Endodermal cell (in vitro differentiated cells): Measurements from ENCODE around the gene RBM5. TPM values are rescaled to one million over a fixed set of nuclear protein-coding genes. Genes with fewer than 3 reads are reported as not detected.

ENCODE experiments used
- DNase-seq: peaks from one replicate; pipeline ENCODE4 v3.0.0-alpha.2; 2017
- H3K27ac ChIP-seq: 2 replicates; pipeline ENCODE4 v1.5.1; 2013; ENCODE audit warnings: mild to moderate bottlenecking, low read depth, low read length, moderate library complexity
- H3K27me3 ChIP-seq: 2 replicates; pipeline ENCODE4 v1.6.1; 2013; ENCODE audit warnings: mild to moderate bottlenecking, low read length, moderate library complexity; ENCODE audit not compliant: insufficient read depth, control insufficient read depth, poor library complexity, severe bottlenecking
- H3K36me3 ChIP-seq: 2 replicates; pipeline ENCODE4 v1.7.0; 2013; ENCODE audit warnings: mild to moderate bottlenecking, low read length, moderate library complexity; ENCODE audit not compliant: control insufficient read depth, insufficient read depth
- H3K4me1 ChIP-seq: one replicate; pipeline ENCODE4 v1.7.0; 2013; ENCODE audit warnings: low read length; ENCODE audit not compliant: control insufficient read depth, insufficient read depth
- H3K4me3 ChIP-seq: 2 replicates; pipeline ENCODE4 v1.5.1; 2013; ENCODE audit warnings: mild to moderate bottlenecking, low read length, moderate library complexity
- H3K9ac ChIP-seq: 2 replicates; pipeline ENCODE4 v1.6.1; 2013; ENCODE audit warnings: mild to moderate bottlenecking, low read length, moderate library complexity; ENCODE audit not compliant: poor library complexity, severe bottlenecking; ENCODE audit errors: extremely low read depth
- H3K9me3 ChIP-seq: 2 replicates; pipeline ENCODE4 v1.6.1; 2013; ENCODE audit warnings: mild to moderate bottlenecking, low read length, moderate library complexity; ENCODE audit not compliant: control insufficient read depth
- H3K27ac Mint-ChIP-seq: 2 replicates; pipeline ENCODE4 v1.8.0; 2020; ENCODE audit warnings: mixed read lengths
- H3K27me3 Mint-ChIP-seq: 2 replicates; pipeline ENCODE4 v1.8.0; 2021; ENCODE audit warnings: mild to moderate bottlenecking, mixed read lengths; ENCODE audit not compliant: insufficient read depth
- H3K36me3 Mint-ChIP-seq: 2 replicates; pipeline ENCODE4 v1.8.0; 2020; ENCODE audit warnings: low read depth, mixed read lengths
- H3K4me1 Mint-ChIP-seq: 2 replicates; pipeline ENCODE4 v1.8.0; 2020; ENCODE audit warnings: mixed read lengths
- H3K4me3 Mint-ChIP-seq: 2 replicates; pipeline ENCODE4 v1.8.0; 2020; ENCODE audit warnings: mild to moderate bottlenecking, moderate library complexity, mixed read lengths
- H3K9me3 Mint-ChIP-seq: 2 replicates; pipeline ENCODE4 v1.8.0; 2020; ENCODE audit warnings: mild to moderate bottlenecking, mixed read lengths
- WGBS, 2 experiments: methylation state at CpG; one replicate each; pipeline versions ENCODE4 v1.1.5 to v1.1.7; 2013; ENCODE audit warnings: missing lambda C conversion rate in 2 of 2, mixed read lengths in 1 of 2; ENCODE audit not compliant: insufficient coverage in 1 of 2, insufficient read length in 1 of 2; 5-methylcytosine and 5-hydroxymethylcytosine counted together
- total RNA-seq, 2 donors: library from RNA; stranded (reverse); fragmentation: NEBNext Ultra II Directional in 1 of 2; extraction: Animal tissue kit (Norgen Biotek cat#: 25700) in 1 of 2; gene quantifications; 2 replicates in 1 of 2; 3 replicates in 1 of 2; pipeline ENCODE4 v1.2.1, GENCODE V29; 2021
- TF ChIP-seq, protein P1 (sequence below): fragments of 200-600 bp; sonication (generic); conservative IDR thresholded peaks from 2 replicates; pipeline ENCODE4 v1.5.0; 2021; ENCODE audit warnings: antibody characterized with exemption, mild to moderate bottlenecking

RBM5 gene
- total RNA-seq, 2 donors from 2014 or later = 153 to 166 TPM

DNA sequence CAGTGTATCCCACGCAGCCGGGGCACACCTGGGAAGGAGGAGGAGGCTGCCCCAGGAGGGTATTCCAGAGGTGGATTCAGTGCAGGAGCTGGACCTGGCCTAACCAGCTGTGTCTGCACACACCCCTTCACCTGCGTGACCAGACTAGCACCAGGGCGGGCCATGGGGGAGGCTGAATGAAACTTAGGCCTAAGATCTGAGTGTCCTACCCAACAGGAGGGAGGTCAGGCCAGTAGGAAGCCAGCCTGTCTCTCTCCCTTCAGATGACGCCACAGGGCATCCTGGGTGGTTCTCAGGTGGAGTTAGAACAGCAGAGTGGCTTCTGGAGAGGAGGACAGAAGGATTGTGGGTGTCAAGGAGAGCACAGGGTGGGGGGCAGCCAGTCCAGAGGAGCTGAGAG, 63.0 kb downstream of the RBM5 start:
- Histone ChIP-seq H3K27me3 (peaks cover 25% of the 10 kb centered on the region), H3K36me3 (no peaks in the 10 kb centered on the region), H3K9ac (no peak overlapping the region), H3K9me3 (no peaks in the 10 kb centered on the region), H3K4me3 (no peak overlapping the region), H3K27ac (no peak overlapping the region), H3K4me1 (peaks cover 7% of the 10 kb centered on the region)
- Mint-ChIP-seq H3K27me3 (peaks cover 15% of the 10 kb centered on the region), H3K4me1 (peaks cover 14% of the 10 kb centered on the region), H3K4me3 (no peak overlapping the region), H3K27ac (no peak overlapping the region), H3K9me3 (no peaks in the 10 kb centered on the region), H3K36me3 (no peaks in the 10 kb centered on the region)
- TF ChIP-seq, protein P1, sequence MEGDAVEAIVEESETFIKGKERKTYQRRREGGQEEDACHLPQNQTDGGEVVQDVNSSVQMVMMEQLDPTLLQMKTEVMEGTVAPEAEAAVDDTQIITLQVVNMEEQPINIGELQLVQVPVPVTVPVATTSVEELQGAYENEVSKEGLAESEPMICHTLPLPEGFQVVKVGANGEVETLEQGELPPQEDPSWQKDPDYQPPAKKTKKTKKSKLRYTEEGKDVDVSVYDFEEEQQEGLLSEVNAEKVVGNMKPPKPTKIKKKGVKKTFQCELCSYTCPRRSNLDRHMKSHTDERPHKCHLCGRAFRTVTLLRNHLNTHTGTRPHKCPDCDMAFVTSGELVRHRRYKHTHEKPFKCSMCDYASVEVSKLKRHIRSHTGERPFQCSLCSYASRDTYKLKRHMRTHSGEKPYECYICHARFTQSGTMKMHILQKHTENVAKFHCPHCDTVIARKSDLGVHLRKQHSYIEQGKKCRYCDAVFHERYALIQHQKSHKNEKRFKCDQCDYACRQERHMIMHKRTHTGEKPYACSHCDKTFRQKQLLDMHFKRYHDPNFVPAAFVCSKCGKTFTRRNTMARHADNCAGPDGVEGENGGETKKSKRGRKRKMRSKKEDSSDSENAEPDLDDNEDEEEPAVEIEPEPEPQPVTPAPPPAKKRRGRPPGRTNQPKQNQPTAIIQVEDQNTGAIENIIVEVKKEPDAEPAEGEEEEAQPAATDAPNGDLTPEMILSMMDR = no peak
- no peak for DNase-seq
- WGBS, 2 experiments = 76 to 90% methylated on average over 2 to 5 of the region's 5 CpGs

DNA sequence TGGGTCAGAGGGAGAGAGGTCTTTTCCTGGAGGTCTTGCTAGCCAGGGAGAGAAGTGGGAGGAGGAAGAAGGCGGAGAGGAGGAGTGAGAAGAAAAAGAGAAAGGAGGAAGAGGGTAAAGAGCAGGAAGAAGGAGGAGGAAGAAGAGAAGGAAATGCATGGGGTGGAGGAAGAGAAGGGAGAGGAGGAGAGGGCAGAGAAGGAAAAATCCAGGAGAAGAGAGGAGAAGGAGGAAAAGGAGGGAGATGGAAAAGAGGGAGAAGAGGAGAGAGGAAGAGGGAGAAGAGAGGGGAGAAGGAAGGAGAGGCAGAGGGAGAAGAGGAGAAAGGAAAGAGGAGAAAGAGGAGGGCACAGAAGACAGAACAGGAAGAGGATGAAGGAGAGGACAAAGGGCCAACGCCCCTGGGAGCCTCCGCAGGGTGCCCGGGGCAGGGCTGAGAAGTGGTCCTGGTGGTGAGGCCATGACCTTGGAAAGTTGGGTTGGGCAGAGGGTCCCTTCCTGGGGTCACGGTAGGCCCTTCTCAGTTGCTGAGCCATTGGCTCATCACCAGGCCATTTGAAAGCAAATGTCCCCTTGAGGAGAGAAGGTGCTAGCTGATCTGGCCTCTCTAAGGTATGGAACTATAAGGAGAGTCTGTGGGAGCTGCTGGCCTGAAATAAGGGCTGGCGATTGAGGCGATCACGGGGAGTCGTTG, 65.2 kb downstream of the RBM5 start:
- peaks cover 7% of the 10 kb centered on the region for H3K4me1 ChIP-seq
- no peaks in the 10 kb centered on the region for H3K36me3 Mint-ChIP-seq
- WGBS, 2 experiments = 46 to 58% methylated on average over 7 to 9 of the region's 9 CpGs
- no peak overlapping the region for H3K27ac ChIP-seq
- H3K9me3 ChIP-seq = no peaks in the 10 kb centered on the region
- peaks cover 28% of the 10 kb centered on the region for H3K4me1 Mint-ChIP-seq
- H3K4me3 Mint-ChIP-seq = peak overlapping the region; percentile 93
- TF ChIP-seq, protein P1 = no peak
- peak overlapping the region; percentile 62 for H3K4me3 ChIP-seq
- peaks cover 15% of the 10 kb centered on the region for H3K27me3 Mint-ChIP-seq
- H3K9me3 Mint-ChIP-seq = no peaks in the 10 kb centered on the region
- peak; percentile 62 for DNase-seq
- H3K27ac Mint-ChIP-seq = no peak overlapping the region
- H3K36me3 ChIP-seq = no peaks in the 10 kb centered on the region
- H3K27me3 ChIP-seq = peaks cover 25% of the 10 kb centered on the region
- H3K9ac ChIP-seq = no peak overlapping the region

DNA sequence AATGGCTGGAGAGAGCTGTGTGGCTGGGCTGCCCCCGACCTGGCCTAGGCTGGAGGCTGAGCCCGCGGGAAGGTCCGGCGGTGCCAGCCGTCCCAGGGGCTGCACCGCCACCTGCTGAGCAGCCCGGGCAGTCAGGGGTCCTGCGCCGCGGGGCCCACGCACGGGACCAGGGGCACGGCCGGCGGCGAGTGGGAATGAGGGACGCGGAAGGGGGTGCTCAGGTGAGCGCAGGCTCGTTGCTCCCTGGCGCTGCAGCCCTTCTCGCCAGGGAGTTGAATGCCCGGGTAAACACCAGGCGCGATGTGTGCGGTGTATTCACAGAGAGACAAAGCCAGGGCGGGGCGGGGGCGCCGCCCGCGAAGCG, 65.7 kb downstream of the RBM5 start:
- Histone ChIP-seq H3K36me3 (no peaks in the 10 kb centered on the region), H3K27me3 (peaks cover 25% of the 10 kb centered on the region), H3K27ac (no peak overlapping the region), H3K9ac (no peak overlapping the region), H3K4me1 (peaks cover 7% of the 10 kb centered on the region), H3K9me3 (no peaks in the 10 kb centered on the region), H3K4me3 (peak overlapping the region; percentile 62)
- H3K9me3 Mint-ChIP-seq = no peaks in the 10 kb centered on the region
- H3K4me3 Mint-ChIP-seq = peak overlapping the region; percentile 93
- 5 to 30% methylated on average over 6 to 34 of the region's 34 CpGs for WGBS, 2 experiments
- TF ChIP-seq, protein P1 = no peak
- H3K36me3 Mint-ChIP-seq = no peaks in the 10 kb centered on the region
- H3K4me1 Mint-ChIP-seq = peaks cover 32% of the 10 kb centered on the region
- no peak overlapping the region for H3K27ac Mint-ChIP-seq
- no peak for DNase-seq
- peaks cover 15% of the 10 kb centered on the region for H3K27me3 Mint-ChIP-seq
